GM12874 (cell line): ENCODE data around the gene PTPRD.

Experiments used
- TF ChIP-seq, protein P1 (sequence below): IDR thresholded peaks from 2 replicates; pipeline ENCODE4 v1.5.1; 2011; ENCODE audit warnings: low read depth, mild to moderate bottlenecking, control low read depth, low read length, moderate library complexity; ENCODE audit not compliant: insufficient read depth

The PTPRD gene

GRCh38 chr9:9904041-9904440 is 708.8 kb downstream of the PTPRD start:
- TF ChIP-seq, protein P1, sequence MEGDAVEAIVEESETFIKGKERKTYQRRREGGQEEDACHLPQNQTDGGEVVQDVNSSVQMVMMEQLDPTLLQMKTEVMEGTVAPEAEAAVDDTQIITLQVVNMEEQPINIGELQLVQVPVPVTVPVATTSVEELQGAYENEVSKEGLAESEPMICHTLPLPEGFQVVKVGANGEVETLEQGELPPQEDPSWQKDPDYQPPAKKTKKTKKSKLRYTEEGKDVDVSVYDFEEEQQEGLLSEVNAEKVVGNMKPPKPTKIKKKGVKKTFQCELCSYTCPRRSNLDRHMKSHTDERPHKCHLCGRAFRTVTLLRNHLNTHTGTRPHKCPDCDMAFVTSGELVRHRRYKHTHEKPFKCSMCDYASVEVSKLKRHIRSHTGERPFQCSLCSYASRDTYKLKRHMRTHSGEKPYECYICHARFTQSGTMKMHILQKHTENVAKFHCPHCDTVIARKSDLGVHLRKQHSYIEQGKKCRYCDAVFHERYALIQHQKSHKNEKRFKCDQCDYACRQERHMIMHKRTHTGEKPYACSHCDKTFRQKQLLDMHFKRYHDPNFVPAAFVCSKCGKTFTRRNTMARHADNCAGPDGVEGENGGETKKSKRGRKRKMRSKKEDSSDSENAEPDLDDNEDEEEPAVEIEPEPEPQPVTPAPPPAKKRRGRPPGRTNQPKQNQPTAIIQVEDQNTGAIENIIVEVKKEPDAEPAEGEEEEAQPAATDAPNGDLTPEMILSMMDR = no peak

DNA sequence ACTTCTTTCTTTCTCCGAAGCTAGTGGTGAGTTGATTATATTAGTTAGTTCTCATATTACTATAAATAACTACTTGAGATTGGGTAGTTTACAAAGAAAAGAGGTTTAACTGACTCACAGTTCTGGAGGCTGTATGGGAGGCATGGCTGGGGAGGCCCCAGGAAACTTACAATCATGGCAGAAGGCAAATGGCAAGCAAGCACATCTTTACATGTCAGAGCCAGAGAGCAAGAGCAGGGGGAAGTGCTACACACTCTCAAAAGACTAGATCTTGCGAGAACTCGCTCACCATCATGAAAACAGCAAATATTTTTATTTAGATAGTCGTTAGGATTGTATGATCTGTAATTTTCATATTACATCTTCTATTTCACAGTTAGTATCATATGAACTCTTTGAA is 711.2 kb downstream of the PTPRD start:
- TF ChIP-seq, protein P1 = no peak

DNA sequence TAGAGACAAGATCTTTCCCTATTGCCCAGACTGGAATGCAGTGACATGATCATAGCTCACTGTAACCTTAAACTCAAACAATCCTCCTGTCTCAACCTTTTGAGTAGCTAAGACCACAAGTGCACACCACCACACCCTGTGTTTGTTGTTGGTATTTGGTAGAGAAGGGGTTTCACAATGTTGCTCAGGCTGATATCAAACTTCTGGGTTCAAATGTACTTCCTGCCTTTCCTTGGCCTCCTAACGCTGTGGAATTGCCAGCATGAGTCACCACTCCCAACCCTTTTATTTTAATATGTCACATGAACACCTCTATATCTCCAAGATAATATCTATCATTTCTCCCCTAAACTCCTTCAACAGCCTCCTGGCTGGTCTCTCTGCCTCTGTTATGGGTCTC is 719.0 kb downstream of the PTPRD start:
- TF ChIP-seq, protein P1 = no peak

GRCh38 chr9:9892217-9892616 is 720.6 kb downstream of the PTPRD start:
- TF ChIP-seq, protein P1 = no peak

- TF ChIP-seq, protein P1 = no peak
These were observed 731.1 kb downstream of the PTPRD start for GRCh38 chr9:9881692-9882091.

DNA sequence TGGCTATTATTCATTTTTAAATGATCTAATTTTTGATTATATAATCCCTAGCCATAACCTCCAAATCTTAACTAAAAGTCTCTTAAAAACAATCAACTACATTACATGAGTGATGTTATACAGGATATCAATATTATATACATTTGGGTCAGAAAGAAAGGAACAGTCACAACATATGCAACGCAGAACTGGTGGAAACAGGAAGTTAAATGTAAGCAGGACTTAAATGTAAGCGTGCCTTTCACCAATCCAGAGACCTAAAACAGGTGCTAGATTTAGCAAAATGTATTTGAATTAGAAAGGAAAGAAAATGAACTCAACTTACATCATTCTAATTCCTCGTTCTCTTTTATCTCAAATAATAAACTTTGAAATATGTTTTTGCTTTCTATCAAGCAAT is 738.5 kb downstream of the PTPRD start:
- TF ChIP-seq, protein P1 = no peak

DNA sequence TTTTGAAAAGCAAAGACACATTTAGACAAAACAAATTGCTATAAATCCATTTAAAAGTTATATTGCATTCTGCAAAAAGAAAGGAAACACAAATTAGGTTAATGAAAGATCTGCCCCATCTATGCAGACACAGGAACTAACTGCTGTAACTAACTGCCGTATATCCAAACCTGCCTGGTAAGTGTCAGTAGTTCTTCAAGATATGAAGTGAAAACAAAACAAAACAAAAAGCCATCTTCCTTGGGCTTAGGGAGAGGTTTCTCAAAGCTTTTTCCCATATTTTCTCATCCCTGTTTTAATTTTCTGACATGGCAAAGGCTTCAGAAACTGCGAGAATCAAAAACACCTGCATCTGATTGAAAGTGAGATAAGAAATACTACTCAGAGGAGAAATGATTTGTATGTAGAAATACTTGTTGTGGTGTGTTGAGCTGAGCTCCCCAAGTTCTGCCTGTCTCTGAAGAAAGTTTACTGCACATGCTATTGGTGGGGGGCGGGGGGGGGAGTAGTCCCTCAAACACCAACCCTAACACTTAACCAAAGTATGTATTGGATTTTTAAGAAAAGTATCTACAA is 750.5 kb downstream of the PTPRD start:
- TF ChIP-seq, protein P1 = no peak
